Occipital lobe (tissue), 2 donors: ENCODE results near the gene JARID2. TPM values are rescaled to one million over a fixed set of nuclear protein-coding genes. Genes with fewer than 3 reads are reported as not detected.

Experiments
- DNase-seq: peaks from one replicate; lab custom pipeline; 2025; lab: John Stamatoyannopoulos, UW
- total RNA-seq: library from RNA; depleted of rRNA; stranded (reverse); fragments of >200 nt; gene quantifications from one replicate; pipeline ENCODE4 v1.2.3, GENCODE V29; 2014

The JARID2 gene
- total RNA-seq, 1 donor from 2014 or later, result 18.6 TPM

- no peak for DNase-seq
Measured at GRCh38 chr6:15331629-15332251, 85.9 kb downstream of the JARID2 start.

GRCh38 chr6:15332446-15332845 lies 86.6 kb downstream of the JARID2 start:
- no peak for DNase-seq

DNA sequence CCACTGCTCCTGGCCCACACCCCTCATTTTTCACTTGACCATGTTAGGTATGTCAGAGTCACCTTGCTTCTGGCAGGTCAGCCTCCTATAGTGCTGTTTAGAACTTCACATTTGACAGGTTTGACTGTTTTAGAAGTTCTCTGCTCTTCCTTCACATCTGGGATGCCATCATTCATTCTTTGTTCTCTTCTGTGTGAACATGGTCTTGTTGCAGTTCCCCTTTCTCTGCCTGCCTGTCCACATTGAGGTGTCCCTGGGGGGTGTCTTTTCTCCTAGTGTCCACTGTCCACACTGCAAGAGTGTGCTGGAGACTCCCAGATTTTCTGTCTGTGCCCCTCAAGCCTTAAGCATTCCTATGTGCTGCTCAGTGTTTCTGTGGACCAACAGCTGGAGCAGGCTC lies 89.5 kb downstream of the JARID2 start:
- DNase-seq, result no peak

DNA sequence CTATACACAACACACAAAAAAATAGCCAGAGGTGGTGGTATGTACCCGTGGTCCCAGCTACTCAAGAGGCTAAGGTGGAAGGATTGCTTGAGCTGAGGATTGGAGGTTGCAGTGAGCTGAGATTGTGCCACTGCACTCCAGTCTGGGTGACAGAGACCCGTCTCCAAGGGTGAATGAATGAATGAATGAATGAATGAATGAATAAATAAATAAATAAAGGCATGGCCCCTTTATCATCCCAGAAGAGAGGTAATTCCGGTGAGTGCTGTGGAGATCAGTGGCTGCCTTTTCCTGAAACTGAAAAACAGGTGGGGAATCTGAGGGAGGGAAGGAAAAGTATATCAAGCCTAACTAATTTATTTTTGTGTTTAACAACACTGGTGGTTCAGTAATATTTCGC lies 90.0 kb downstream of the JARID2 start:
- no peak for DNase-seq

DNA sequence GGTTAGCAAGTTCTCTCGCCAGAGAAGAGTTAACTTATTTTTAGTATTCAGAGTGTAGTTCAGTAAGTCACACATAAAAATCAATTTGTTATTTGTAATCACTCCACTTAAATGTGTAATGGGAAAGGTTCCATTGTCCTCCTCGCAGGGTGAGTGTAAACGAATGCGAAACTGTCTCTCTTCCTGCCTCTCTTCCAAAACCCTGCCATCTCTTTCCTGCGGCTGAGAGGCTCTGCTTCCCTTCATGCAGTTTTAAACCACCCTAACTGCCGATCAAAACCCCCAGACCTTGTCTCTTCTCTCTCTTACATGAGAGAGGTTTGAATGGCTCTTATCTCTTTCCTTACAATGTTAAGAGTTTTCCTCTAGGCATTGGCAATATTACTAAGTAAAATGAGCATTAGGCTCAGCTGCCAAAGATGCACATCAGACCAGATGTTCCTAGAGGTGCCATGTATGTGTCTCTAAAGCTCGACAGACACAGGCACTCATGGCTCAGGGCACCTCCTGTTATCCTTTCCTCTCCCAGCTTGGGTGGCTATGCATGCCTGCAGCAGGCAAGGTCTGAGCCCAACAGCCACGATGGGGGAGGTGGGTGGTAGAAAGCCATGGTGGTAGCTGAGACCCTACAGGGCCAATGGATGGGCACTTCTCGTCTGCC lies 91.2 kb downstream of the JARID2 start:
- DNase-seq, result no peak

GRCh38 chr6:15337582-15337981 lies 91.7 kb downstream of the JARID2 start:
- DNase-seq, result no peak

DNA sequence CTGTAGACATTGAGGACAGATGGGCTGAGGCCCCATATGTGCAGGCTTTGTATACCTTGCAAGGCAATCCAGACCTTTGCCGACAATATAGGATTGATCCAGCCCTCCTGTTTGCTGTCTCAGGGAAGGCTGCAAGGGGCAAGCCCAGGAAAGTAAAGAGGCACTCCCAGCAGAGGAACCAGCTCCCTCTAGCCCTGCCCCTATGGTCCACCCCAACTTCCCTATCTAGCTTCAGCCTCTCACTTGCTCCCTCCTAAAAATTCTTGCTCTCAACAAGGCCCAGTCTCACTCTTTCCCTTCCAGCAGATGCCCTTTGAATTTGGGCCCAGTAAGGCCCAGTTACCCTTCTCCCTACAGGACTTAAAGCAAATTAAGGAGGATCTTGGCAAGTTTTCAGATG lies 92.6 kb downstream of the JARID2 start:
- DNase-seq, result no peak

DNA sequence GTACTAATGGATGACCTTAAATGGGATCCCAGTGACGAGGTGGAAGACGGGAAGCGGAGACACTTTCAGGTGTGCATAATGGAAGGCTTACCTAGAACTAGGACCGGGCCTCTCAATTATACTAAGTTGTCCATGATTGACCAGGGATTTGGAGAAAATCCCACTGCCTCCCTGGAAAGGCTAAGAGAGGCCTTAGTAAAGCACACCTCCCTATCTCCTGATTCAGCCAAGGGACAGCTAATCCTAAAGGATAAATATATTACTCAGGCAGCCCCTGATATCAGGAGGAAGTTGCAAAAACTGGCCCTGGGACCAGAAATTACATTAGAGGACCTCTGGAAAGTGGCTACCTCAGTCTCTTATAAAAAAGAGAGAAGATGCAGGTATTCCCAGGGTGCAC lies 93.2 kb downstream of the JARID2 start:
- no peak for DNase-seq

DNA sequence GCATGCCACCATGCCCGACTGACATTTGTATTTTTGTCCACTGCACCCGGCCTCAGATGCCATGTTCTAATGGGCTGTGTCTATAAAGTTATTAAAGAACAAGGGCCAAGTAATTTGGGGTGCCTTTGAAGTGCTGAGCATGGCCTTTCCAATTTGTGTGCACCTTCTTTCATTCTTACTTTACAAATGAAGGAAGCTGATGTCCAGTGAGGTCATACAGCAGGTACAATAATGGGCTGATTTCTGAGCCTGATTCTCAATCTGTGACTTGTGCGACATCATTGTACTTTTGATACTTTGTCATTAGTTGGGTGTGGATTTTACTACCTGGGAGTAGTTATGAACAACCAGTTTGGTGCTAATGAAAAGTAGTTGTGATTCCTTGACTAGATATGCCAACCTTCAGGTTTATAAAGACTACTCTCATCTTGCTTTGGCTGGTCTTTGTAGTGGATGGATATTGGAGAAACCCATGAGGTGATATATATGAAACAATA lies 94.3 kb downstream of the JARID2 start:
- no peak for DNase-seq

- no peak for DNase-seq
Measured at GRCh38 chr6:15340775-15341174, 94.9 kb downstream of the JARID2 start.

DNA sequence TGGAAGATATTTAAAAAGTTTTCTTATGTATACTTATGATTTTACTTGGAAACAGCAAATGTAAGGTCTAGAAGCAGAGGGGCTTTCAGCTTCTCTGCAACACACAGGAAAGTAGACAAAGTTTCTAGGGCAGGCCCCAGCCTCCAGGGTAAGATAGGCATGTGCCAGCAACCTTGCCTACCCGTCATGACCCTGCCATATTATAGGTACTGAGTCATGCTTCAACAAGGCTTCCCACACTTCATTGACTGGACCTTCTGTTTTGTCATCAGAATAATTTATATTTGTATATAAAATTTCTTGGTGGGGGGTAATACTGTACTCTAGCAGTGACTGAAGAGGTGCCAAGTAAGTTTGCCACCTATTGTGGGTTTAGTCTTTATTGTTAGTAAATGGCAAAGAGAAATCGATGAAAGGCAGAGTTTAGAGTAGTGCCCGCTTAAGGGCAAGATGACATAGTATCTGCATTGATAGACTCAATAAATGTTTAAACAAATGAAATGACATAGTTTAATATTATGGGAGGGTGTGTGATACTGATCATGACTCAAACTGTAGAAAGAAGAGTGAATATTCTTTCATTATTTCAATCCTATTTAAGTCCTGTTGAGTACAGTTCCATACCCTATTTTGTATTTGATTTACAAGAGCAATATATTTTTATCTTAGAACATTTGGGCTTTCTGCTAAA lies 95.6 kb downstream of the JARID2 start:
- no peak for DNase-seq

GRCh38 chr6:15342114-15342513 lies 96.2 kb downstream of the JARID2 start:
- no peak for DNase-seq

DNA sequence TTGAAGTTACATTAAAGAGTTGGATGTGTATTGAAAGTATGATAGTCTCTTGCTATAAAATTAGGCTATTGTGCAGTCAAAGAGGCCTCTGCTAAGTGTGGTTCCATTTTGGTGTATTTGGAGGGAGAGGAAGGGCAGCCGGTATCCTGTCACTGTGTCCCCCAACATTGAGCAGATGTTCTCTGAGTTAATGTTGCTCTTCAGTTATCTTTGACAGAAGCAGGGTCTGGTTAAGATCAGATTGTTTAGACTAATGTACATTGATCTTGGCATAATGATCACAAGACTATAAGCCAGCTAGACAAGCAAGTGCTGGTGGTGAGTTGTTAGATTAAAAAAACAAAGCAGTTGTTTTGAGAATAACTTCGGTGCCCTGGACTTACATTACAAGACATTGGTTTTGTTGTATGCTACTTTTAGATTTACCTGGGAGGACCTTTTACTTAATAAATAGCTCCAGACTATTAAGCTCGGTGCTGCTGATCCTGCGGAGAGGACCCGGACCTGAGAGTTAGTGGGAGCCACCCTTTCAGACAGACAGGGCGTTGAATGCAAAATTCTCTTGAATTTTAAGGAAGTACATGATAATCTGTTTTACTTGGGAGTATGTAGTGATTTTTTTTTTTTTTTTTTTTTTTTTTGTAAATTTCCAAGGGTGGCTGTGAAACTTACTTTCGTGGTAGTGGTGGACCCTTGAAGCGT lies 97.8 kb downstream of the JARID2 start:
- no peak for DNase-seq

- DNase-seq, result no peak
Measured at GRCh38 chr6:15344192-15344519, 98.3 kb downstream of the JARID2 start.

GRCh38 chr6:15344831-15345230 lies 99.0 kb downstream of the JARID2 start:
- no peak for DNase-seq

DNA sequence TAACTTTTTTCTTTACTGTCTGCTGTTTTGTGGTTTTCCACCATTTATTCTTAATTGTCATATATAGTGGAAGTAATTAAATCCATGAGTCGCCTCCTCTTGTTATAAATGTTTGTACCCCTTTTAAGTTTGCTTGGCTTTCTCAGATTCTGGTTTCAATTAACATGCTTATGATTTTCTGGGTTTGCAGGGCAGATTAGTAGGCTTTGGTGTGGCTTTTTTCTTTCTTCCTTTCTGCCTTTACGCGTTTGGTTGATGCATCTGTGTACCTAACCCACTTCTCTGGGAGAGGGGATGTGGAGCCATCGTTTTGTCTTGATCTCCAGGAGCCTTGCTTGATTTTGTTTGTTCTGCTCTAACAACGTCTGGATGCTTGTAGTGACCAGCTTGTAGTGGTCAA lies 100.4 kb downstream of the JARID2 start:
- no peak for DNase-seq

- DNase-seq, result no peak
Measured at GRCh38 chr6:15348528-15348927, 102.7 kb downstream of the JARID2 start.

DNA sequence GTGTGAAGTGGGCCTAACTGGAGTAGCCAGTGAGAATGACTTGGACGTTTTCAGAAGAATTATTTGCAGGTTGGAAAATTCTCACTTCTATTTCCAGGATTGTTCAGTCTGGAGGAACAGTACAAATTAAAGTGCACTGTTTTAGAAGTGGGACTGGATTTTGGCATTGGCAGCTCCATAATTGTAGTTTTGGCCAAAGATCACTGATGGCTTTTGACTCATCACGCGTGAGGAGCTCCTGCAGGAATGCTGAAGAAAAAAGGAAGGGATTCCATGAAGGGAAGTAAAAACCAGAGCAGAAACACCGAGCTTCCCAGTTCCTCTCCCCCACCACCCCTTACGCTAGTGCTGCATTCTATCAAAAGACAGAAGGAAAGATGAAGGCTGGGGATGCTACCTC lies 103.5 kb downstream of the JARID2 start:
- no peak for DNase-seq

- DNase-seq, result no peak
Measured at GRCh38 chr6:15350386-15351083, 104.7 kb downstream of the JARID2 start.

- DNase-seq, result no peak
Measured at GRCh38 chr6:15351631-15352030, 105.8 kb downstream of the JARID2 start.

DNA sequence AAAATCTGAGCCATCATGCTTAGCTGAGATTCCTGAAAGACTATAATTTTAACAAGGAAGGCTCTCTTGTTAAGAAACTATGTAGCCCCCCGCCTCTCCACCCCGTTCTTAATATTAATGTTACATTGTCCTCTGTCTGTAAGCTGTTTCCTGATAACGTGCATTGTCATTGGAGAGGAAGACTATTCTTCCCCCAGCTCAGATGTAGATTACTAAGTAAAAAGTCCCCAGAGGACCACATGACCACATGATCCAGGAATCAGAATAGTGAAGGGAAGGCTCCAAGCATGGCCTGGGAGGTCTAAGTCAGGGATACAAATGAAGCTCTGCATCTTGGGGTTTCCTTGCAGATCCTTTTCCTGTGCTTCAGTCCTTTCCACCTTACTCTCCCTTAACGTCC lies 106.4 kb downstream of the JARID2 start:
- DNase-seq, result no peak

- no peak for DNase-seq
Measured at GRCh38 chr6:15352845-15353244, 107.0 kb downstream of the JARID2 start.
